ENCODE data around the gene EMD. TPM values are rescaled to one million over a fixed set of nuclear protein-coding genes. Genes with fewer than 3 reads are reported as not detected.

Gene EMD
- total and polyA plus RNA-seq, 4 donors: 14.1 to 88.1 (median 52.0) TPM

- DNase-seq (ENCODE audit: low read depth in 4 of 6, low spot score in 6 of 6): no peak
- Histone ChIP-seq H3K4me1 (ENCODE audit: control insufficient read depth, insufficient read depth, low read length) (peaks cover 9% of the 10 kb centered on the region), H3K4me3 (ENCODE audit: low read depth, low read length) (peak overlapping the region; percentile 60), H3K27ac (ENCODE audit: low read depth, low read length) (peak overlapping the region; percentile 57), H3K27me3 (ENCODE audit: control insufficient read depth, insufficient read depth, low read length) (no peaks in the 10 kb centered on the region), H3K36me3 (ENCODE audit: control insufficient read depth, insufficient read depth, low read length) (peaks cover 16% of the 10 kb centered on the region), H3K9me3 (ENCODE audit: control insufficient read depth, insufficient read depth, low read length) (no peaks in the 10 kb centered on the region)
- 69% methylated on average over 3 of the region's 4 CpGs for WGBS (ENCODE audit: insufficient coverage)
These were observed 33.4 kb downstream of the EMD start for GRCh38 chrX:154412468-154412867.

DNA sequence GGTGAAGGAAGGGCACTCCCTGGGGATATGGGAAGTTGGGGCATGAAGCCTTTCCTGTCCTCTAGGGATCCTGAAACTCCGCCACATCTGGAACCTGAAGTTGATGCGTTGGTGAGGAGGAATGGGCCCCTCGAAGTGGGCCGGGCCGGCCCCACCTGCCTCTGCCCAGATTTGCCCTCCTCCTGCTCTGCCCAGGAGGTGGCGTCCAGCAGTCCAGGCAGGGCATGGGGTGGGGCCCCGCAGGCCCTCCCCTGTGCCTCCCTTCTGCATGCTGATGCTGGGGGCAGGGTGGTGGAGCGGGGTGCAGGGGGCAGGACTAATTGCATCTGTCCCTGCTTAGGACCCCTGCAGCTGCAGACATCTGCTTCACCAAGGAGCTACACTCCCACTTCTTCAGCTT lies 34.0 kb downstream of the EMD start:
- H3K36me3 ChIP-seq (ENCODE audit: control insufficient read depth, insufficient read depth, low read length): peaks cover 16% of the 10 kb centered on the region
- H3K4me1 ChIP-seq (ENCODE audit: control insufficient read depth, insufficient read depth, low read length): peaks cover 9% of the 10 kb centered on the region
- no peaks in the 10 kb centered on the region for H3K27me3 ChIP-seq (ENCODE audit: control insufficient read depth, insufficient read depth, low read length)
- DNase-seq (ENCODE audit: low read depth in 4 of 6, low spot score in 6 of 6): no peak
- no peak overlapping the region for H3K27ac ChIP-seq (ENCODE audit: low read depth, low read length)
- no peaks in the 10 kb centered on the region for H3K9me3 ChIP-seq (ENCODE audit: control insufficient read depth, insufficient read depth, low read length)
- no peak overlapping the region for H3K4me3 ChIP-seq (ENCODE audit: low read depth, low read length)
- 79% methylated on average over 8 of the region's 8 CpGs for WGBS (ENCODE audit: insufficient coverage)

GRCh38 chrX:154417157-154417556 lies 38.1 kb downstream of the EMD start:
- Histone ChIP-seq H3K27me3 (ENCODE audit: control insufficient read depth, insufficient read depth, low read length) (no peaks in the 10 kb centered on the region), H3K4me3 (ENCODE audit: low read depth, low read length) (no peak overlapping the region), H3K9me3 (ENCODE audit: control insufficient read depth, insufficient read depth, low read length) (no peaks in the 10 kb centered on the region), H3K36me3 (ENCODE audit: control insufficient read depth, insufficient read depth, low read length) (peaks cover 47% of the 10 kb centered on the region), H3K27ac (ENCODE audit: low read depth, low read length) (no peak overlapping the region), H3K4me1 (ENCODE audit: control insufficient read depth, insufficient read depth, low read length) (peaks cover 15% of the 10 kb centered on the region)
- 57% methylated on average over 6 of the region's 7 CpGs for WGBS (ENCODE audit: insufficient coverage)
- DNase-seq (ENCODE audit: low read depth in 4 of 6, low spot score in 6 of 6): peak in 1 of 6 donors; percentile 42

GRCh38 chrX:154419189-154419588 lies 40.1 kb downstream of the EMD start:
- Histone ChIP-seq H3K27me3 (ENCODE audit: control insufficient read depth, insufficient read depth, low read length) (no peaks in the 10 kb centered on the region), H3K36me3 (ENCODE audit: control insufficient read depth, insufficient read depth, low read length) (peaks cover 35% of the 10 kb centered on the region), H3K4me3 (ENCODE audit: low read depth, low read length) (no peak overlapping the region), H3K27ac (ENCODE audit: low read depth, low read length) (no peak overlapping the region), H3K9me3 (ENCODE audit: control insufficient read depth, insufficient read depth, low read length) (no peaks in the 10 kb centered on the region), H3K4me1 (ENCODE audit: control insufficient read depth, insufficient read depth, low read length) (peaks cover 8% of the 10 kb centered on the region)
- 76% methylated on average over 8 of the region's 8 CpGs for WGBS (ENCODE audit: insufficient coverage)
- DNase-seq (ENCODE audit: low read depth in 4 of 6, low spot score in 6 of 6): no peak

DNA sequence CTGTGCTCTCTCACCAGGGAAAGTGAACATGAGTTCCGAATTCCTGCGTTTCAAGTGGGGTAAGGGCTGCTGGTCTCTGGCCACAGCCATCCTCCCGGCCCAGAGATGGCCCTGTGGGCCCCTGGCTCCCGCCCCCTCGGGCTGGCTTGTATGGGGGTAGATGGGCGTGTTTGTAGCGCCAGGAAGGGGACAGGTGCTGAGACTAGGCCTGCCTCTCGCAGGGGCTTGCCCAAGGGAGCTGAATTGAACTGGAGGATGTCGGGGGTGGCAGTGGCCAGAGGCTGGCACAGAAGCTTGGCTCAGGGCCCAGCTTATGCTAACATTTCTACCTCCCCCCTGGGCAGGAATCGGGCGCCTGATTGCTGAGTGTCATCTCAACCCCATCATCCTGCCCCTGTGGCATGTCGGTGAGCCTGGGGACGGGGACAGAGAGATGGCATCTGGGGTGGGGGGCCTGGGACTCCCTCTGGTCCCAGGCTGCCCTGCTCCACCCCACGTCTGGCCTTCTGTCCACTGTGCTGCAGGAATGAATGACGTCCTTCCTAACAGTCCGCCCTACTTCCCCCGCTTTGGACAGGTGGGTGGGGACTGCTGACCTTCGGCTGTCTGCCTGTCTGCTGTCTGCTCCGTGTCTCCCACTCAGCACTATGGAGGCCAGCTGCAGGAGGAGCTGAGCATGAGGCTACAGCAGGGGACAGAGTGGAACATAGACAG lies 40.8 kb downstream of the EMD start:
- H3K4me3 ChIP-seq (ENCODE audit: low read depth, low read length): no peak overlapping the region
- peaks cover 8% of the 10 kb centered on the region for H3K4me1 ChIP-seq (ENCODE audit: control insufficient read depth, insufficient read depth, low read length)
- H3K27ac ChIP-seq (ENCODE audit: low read depth, low read length): no peak overlapping the region
- no peaks in the 10 kb centered on the region for H3K9me3 ChIP-seq (ENCODE audit: control insufficient read depth, insufficient read depth, low read length)
- H3K27me3 ChIP-seq (ENCODE audit: control insufficient read depth, insufficient read depth, low read length): no peaks in the 10 kb centered on the region
- no peak for DNase-seq (ENCODE audit: low read depth in 4 of 6, low spot score in 6 of 6)
- H3K36me3 ChIP-seq (ENCODE audit: control insufficient read depth, insufficient read depth, low read length): peaks cover 34% of the 10 kb centered on the region
- WGBS (ENCODE audit: insufficient coverage): 60% methylated on average over 15 of the region's 19 CpGs

DNA sequence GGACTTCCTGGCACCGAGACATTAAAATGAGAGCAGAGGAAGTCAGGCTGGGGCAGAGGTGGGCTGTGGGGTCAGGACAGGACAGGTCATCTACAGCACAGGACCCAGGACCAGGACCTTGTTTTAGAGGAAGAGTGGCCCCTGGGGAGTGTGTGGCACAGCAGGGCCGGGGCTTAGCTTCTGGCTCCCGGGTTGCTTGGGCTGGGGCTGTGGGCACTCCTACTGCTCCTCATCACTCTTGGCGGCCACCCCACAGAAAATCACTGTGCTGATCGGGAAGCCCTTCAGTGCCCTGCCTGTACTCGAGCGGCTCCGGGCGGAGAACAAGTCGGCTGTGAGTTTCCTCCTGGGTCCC lies 41.3 kb downstream of the EMD start:
- 87% methylated on average over 9 of the region's 10 CpGs for WGBS (ENCODE audit: insufficient coverage)
- H3K27ac ChIP-seq (ENCODE audit: low read depth, low read length): no peak overlapping the region
- H3K36me3 ChIP-seq (ENCODE audit: control insufficient read depth, insufficient read depth, low read length): peaks cover 34% of the 10 kb centered on the region
- no peak overlapping the region for H3K4me3 ChIP-seq (ENCODE audit: low read depth, low read length)
- no peak for DNase-seq (ENCODE audit: low read depth in 4 of 6, low spot score in 6 of 6)
- H3K9me3 ChIP-seq (ENCODE audit: control insufficient read depth, insufficient read depth, low read length): no peaks in the 10 kb centered on the region
- peaks cover 8% of the 10 kb centered on the region for H3K4me1 ChIP-seq (ENCODE audit: control insufficient read depth, insufficient read depth, low read length)
- H3K27me3 ChIP-seq (ENCODE audit: control insufficient read depth, insufficient read depth, low read length): no peaks in the 10 kb centered on the region

GRCh38 chrX:154426916-154427770 lies 48.0 kb downstream of the EMD start:
- no peak for DNase-seq (ENCODE audit: low read depth in 4 of 6, low spot score in 6 of 6)
- Histone ChIP-seq H3K4me3 (ENCODE audit: low read depth, low read length) (no peak overlapping the region), H3K27ac (ENCODE audit: low read depth, low read length) (no peak overlapping the region), H3K9me3 (ENCODE audit: control insufficient read depth, insufficient read depth, low read length) (peaks cover 2% of the 10 kb centered on the region), H3K36me3 (ENCODE audit: control insufficient read depth, insufficient read depth, low read length) (peaks cover 16% of the 10 kb centered on the region), H3K4me1 (ENCODE audit: control insufficient read depth, insufficient read depth, low read length) (peaks cover 17% of the 10 kb centered on the region), H3K27me3 (ENCODE audit: control insufficient read depth, insufficient read depth, low read length) (no peaks in the 10 kb centered on the region)
- 92% methylated on average over 10 of the region's 13 CpGs for WGBS (ENCODE audit: insufficient coverage)

DNA sequence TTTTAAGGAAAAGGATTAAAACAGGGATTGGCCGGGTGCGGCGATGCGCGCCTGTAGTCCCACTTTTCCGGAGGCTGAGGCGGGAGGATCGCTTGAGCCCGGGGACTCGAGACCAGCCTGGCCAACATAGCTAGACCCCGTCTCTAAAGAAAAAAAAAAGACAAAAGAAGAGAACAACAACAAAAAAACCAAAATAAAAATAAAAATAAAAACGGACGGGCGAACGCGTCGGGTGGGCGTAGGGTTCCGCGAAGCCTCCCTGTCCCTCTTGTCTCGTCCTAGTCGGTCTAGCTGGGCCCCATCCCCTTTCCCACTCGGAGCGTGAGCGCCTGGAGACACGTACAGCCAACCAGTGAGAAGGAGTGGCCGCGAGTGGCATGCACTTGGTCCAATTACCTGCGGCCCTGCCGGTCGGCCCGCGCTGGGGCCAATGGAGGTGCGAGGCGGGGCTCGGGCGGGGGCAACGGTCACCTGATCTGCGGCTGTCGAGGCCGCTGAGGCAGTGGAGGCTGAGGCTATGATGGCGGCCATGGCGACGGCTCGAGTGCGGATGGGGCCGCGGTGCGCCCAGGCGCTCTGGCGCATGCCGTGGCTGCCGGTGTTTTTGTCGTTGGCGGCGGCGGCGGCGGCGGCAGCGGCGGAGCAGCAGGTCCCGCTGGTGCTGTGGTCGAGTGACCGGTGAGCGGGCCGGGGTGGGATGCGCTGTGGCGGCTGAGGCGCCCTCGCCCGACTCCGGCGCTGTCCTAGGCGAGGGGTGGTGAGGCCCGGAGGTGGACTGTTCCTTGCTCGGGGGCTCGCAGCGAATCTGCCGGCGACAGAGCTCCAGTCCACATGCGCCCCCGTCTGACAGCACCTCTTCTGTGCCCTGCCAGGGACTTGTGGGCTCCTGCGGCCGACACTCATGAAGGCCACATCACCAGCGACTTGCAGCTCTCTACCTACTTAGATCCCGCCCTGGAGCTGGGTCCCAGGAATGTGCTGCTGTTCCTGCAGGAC lies 49.4 kb downstream of the EMD start, which contains the start of gene ATP6AP1:
TSS of gene ATP6AP1 (plus strand) at position 502 of the 996 bp plus-strand sequence. CDS start at position 518, 16 bp downstream.
- WGBS (ENCODE audit: insufficient coverage): 31% methylated on average over 73 of the region's 87 CpGs
- peaks cover 2% of the 10 kb centered on the region for H3K9me3 ChIP-seq (ENCODE audit: control insufficient read depth, insufficient read depth, low read length)

GRCh38 chrX:154429711-154430110 lies 50.6 kb downstream of the EMD start:
- no peak for DNase-seq (ENCODE audit: low read depth in 4 of 6, low spot score in 6 of 6)
- H3K27me3 ChIP-seq (ENCODE audit: control insufficient read depth, insufficient read depth, low read length): no peaks in the 10 kb centered on the region
- H3K9me3 ChIP-seq (ENCODE audit: control insufficient read depth, insufficient read depth, low read length): peaks cover 3% of the 10 kb centered on the region
- peaks cover 40% of the 10 kb centered on the region for H3K36me3 ChIP-seq (ENCODE audit: control insufficient read depth, insufficient read depth, low read length)
- no peak overlapping the region for H3K27ac ChIP-seq (ENCODE audit: low read depth, low read length)
- H3K4me3 ChIP-seq (ENCODE audit: low read depth, low read length): no peak overlapping the region
- H3K4me1 ChIP-seq (ENCODE audit: control insufficient read depth, insufficient read depth, low read length): peaks cover 21% of the 10 kb centered on the region
- WGBS (ENCODE audit: insufficient coverage): 88% methylated on average over 2 of the region's 2 CpGs

More for the DNA sequence above, 49.4 kb downstream of the EMD start, which contains the start of gene ATP6AP1:
- Histone ChIP-seq H3K27ac (ENCODE audit: low read depth, low read length) (peak within 1 kb of the TSS; percentile 2), H3K4me1 (ENCODE audit: control insufficient read depth, insufficient read depth, low read length) (peaks cover 21% of the 10 kb centered on the region), H3K27me3 (ENCODE audit: control insufficient read depth, insufficient read depth, low read length) (no peaks in the 10 kb centered on the region), H3K4me3 (ENCODE audit: low read depth, low read length) (peak within 1 kb of the TSS; percentile 59), H3K36me3 (ENCODE audit: control insufficient read depth, insufficient read depth, low read length) (peaks cover 27% of the 10 kb centered on the region)
- DNase-seq (ENCODE audit: low read depth in 4 of 6, low spot score in 6 of 6): peak in 5 of 6 donors; percentile 68 to 97 (median 84)
